Mononuclear cell (primary cell): Measurements from ENCODE around the gene NCKAP5. TPM values are rescaled to one million over a fixed set of nuclear protein-coding genes. Genes with fewer than 3 reads are reported as not detected.

Experiments
- H3K27me3 ChIP-seq: 2 replicates; pipeline ENCODE4 v1.6.0; 2011; ENCODE audit warnings: low read length, control low read depth; ENCODE audit not compliant: insufficient read depth
- H3K4me1 ChIP-seq: 2 replicates; pipeline ENCODE4 v1.5.1; 2011; ENCODE audit warnings: mild to moderate bottlenecking, low read length, control low read depth; ENCODE audit not compliant: insufficient read depth
- H3K4me3 ChIP-seq: 2 replicates; pipeline ENCODE4 v1.5.1; 2011; ENCODE audit warnings: mild to moderate bottlenecking, low read length, moderate library complexity
- H3K9me3 ChIP-seq: 2 replicates; pipeline ENCODE4 v1.5.1; 2011; ENCODE audit warnings: low read depth, mild to moderate bottlenecking, control low read depth, low read length
- total RNA-seq: library from RNA; depleted of rRNA; stranded (reverse); fragments of >200 nt; gene quantifications from one replicate; pipeline ENCODE4 v1.2.3, GENCODE V29; 2012

The NCKAP5 gene
- total RNA-seq, 1 donor, result under 0.01 TPM

- no peaks in the 10 kb centered on the region for H3K27me3 ChIP-seq
- no peaks in the 10 kb centered on the region for H3K4me1 ChIP-seq
- H3K9me3 ChIP-seq, result no peaks in the 10 kb centered on the region
- no peak overlapping the region for H3K4me3 ChIP-seq
Observed at GRCh38 chr2:133557614-133558013, 10.6 kb downstream of the NCKAP5 start.

- Histone ChIP-seq H3K9me3 (no peaks in the 10 kb centered on the region), H3K27me3 (no peaks in the 10 kb centered on the region), H3K4me3 (no peak overlapping the region), H3K4me1 (no peaks in the 10 kb centered on the region)
Observed at GRCh38 chr2:133553838-133554408, 14.3 kb downstream of the NCKAP5 start.

- no peaks in the 10 kb centered on the region for H3K27me3 ChIP-seq
- no peaks in the 10 kb centered on the region for H3K4me1 ChIP-seq
- H3K9me3 ChIP-seq, result no peaks in the 10 kb centered on the region
- no peak overlapping the region for H3K4me3 ChIP-seq
Observed at GRCh38 chr2:133553251-133553650, 15.0 kb downstream of the NCKAP5 start.

- Histone ChIP-seq H3K9me3 (no peaks in the 10 kb centered on the region), H3K4me3 (no peak overlapping the region), H3K27me3 (no peaks in the 10 kb centered on the region), H3K4me1 (no peaks in the 10 kb centered on the region)
Observed at GRCh38 chr2:133552821-133553220, 15.4 kb downstream of the NCKAP5 start.

GRCh38 chr2:133541797-133542196, 26.5 kb downstream of the NCKAP5 start:
- Histone ChIP-seq H3K4me3 (no peak overlapping the region), H3K27me3 (no peaks in the 10 kb centered on the region), H3K4me1 (no peaks in the 10 kb centered on the region), H3K9me3 (no peaks in the 10 kb centered on the region)

- H3K4me1 ChIP-seq, result no peaks in the 10 kb centered on the region
- no peaks in the 10 kb centered on the region for H3K9me3 ChIP-seq
- no peak overlapping the region for H3K4me3 ChIP-seq
- H3K27me3 ChIP-seq, result no peaks in the 10 kb centered on the region
Observed at GRCh38 chr2:133541376-133541775, 26.9 kb downstream of the NCKAP5 start.

GRCh38 chr2:133532919-133533318, 35.3 kb downstream of the NCKAP5 start:
- H3K4me1 ChIP-seq, result no peaks in the 10 kb centered on the region
- H3K4me3 ChIP-seq, result no peak overlapping the region
- H3K9me3 ChIP-seq, result no peaks in the 10 kb centered on the region
- no peaks in the 10 kb centered on the region for H3K27me3 ChIP-seq

GRCh38 chr2:133531382-133531781, 36.9 kb downstream of the NCKAP5 start:
- H3K27me3 ChIP-seq, result no peaks in the 10 kb centered on the region
- H3K4me3 ChIP-seq, result no peak overlapping the region
- no peaks in the 10 kb centered on the region for H3K9me3 ChIP-seq
- H3K4me1 ChIP-seq, result no peaks in the 10 kb centered on the region

GRCh38 chr2:133530645-133531044, 37.6 kb downstream of the NCKAP5 start:
- H3K27me3 ChIP-seq, result no peaks in the 10 kb centered on the region
- no peak overlapping the region for H3K4me3 ChIP-seq
- H3K4me1 ChIP-seq, result no peaks in the 10 kb centered on the region
- no peaks in the 10 kb centered on the region for H3K9me3 ChIP-seq

- Histone ChIP-seq H3K9me3 (no peaks in the 10 kb centered on the region), H3K27me3 (no peaks in the 10 kb centered on the region), H3K4me1 (no peaks in the 10 kb centered on the region), H3K4me3 (no peak overlapping the region)
Observed at GRCh38 chr2:133526530-133527300, 41.5 kb downstream of the NCKAP5 start.

- H3K9me3 ChIP-seq, result no peaks in the 10 kb centered on the region
- no peaks in the 10 kb centered on the region for H3K4me1 ChIP-seq
- H3K4me3 ChIP-seq, result no peak overlapping the region
- no peaks in the 10 kb centered on the region for H3K27me3 ChIP-seq
Observed at GRCh38 chr2:133525613-133526529, 42.4 kb downstream of the NCKAP5 start.

- Histone ChIP-seq H3K27me3 (no peaks in the 10 kb centered on the region), H3K9me3 (no peaks in the 10 kb centered on the region), H3K4me1 (no peaks in the 10 kb centered on the region)
Observed at GRCh38 chr2:133525090-133525489, 43.2 kb downstream of the NCKAP5 start.

GRCh38 chr2:133523406-133523805, 44.9 kb downstream of the NCKAP5 start:
- Histone ChIP-seq H3K4me1 (no peaks in the 10 kb centered on the region), H3K27me3 (no peaks in the 10 kb centered on the region), H3K9me3 (no peaks in the 10 kb centered on the region), H3K4me3 (no peak overlapping the region)

More at GRCh38 chr2:133525090-133525489, 43.2 kb downstream of the NCKAP5 start:
- no peak overlapping the region for H3K4me3 ChIP-seq

GRCh38 chr2:133522204-133522603, 46.1 kb downstream of the NCKAP5 start:
- H3K4me1 ChIP-seq, result no peaks in the 10 kb centered on the region
- no peaks in the 10 kb centered on the region for H3K27me3 ChIP-seq
- H3K4me3 ChIP-seq, result no peak overlapping the region
- no peaks in the 10 kb centered on the region for H3K9me3 ChIP-seq

- no peak overlapping the region for H3K4me3 ChIP-seq
- H3K9me3 ChIP-seq, result no peaks in the 10 kb centered on the region
- H3K27me3 ChIP-seq, result no peaks in the 10 kb centered on the region
- H3K4me1 ChIP-seq, result no peaks in the 10 kb centered on the region
Observed at GRCh38 chr2:133521146-133521745, 47.0 kb downstream of the NCKAP5 start.
